HEK293 (cell line): ENCODE measurements around the gene SLC9C1.

ENCODE experiments used
- ZBTB26 ChIP-seq: fragments of 450-650 bp; formaldehyde crosslinking; optimal IDR thresholded peaks from 2 replicates; pipeline ENCODE3; 2016; ENCODE audit warnings: missing biosample characterization, mild to moderate bottlenecking, missing genetic modification characterization
- ZNF169 ChIP-seq: fragments of 450-650 bp; formaldehyde crosslinking; IDR thresholded peaks from 2 replicates; pipeline ENCODE4 v1.5.1; 2016; ENCODE audit warnings: missing biosample characterization, missing genetic modification characterization
- ZNF324 ChIP-seq: fragments of 450-650 bp; formaldehyde crosslinking; IDR thresholded peaks from 2 replicates; pipeline ENCODE4 v1.5.1; 2016; ENCODE audit warnings: missing biosample characterization, missing genetic modification characterization
- TF ChIP-seq, protein P1 (sequence below): fragments of 450-650 bp; formaldehyde crosslinking; IDR thresholded peaks from 2 replicates; pipeline ENCODE4 v1.5.1; 2016; ENCODE audit warnings: missing biosample characterization, missing genetic modification characterization
- TF ChIP-seq, protein P2 (sequence below): fragments of 450-650 bp; formaldehyde crosslinking; IDR thresholded peaks from 2 replicates; pipeline ENCODE4 v1.5.1; 2016; ENCODE audit warnings: missing biosample characterization, missing genetic modification characterization, borderline replicate concordance
- TF ChIP-seq, protein P3 (sequence below): sonication (generic); formaldehyde crosslinking; IDR thresholded peaks from 2 replicates; pipeline ENCODE4 v1.8.1; 2022; ENCODE audit warnings: mild to moderate bottlenecking, moderate library complexity, missing genetic modification reagents

- TF ChIP-seq, protein P1, sequence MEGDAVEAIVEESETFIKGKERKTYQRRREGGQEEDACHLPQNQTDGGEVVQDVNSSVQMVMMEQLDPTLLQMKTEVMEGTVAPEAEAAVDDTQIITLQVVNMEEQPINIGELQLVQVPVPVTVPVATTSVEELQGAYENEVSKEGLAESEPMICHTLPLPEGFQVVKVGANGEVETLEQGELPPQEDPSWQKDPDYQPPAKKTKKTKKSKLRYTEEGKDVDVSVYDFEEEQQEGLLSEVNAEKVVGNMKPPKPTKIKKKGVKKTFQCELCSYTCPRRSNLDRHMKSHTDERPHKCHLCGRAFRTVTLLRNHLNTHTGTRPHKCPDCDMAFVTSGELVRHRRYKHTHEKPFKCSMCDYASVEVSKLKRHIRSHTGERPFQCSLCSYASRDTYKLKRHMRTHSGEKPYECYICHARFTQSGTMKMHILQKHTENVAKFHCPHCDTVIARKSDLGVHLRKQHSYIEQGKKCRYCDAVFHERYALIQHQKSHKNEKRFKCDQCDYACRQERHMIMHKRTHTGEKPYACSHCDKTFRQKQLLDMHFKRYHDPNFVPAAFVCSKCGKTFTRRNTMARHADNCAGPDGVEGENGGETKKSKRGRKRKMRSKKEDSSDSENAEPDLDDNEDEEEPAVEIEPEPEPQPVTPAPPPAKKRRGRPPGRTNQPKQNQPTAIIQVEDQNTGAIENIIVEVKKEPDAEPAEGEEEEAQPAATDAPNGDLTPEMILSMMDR, result no peak
- TF ChIP-seq, protein P2, sequence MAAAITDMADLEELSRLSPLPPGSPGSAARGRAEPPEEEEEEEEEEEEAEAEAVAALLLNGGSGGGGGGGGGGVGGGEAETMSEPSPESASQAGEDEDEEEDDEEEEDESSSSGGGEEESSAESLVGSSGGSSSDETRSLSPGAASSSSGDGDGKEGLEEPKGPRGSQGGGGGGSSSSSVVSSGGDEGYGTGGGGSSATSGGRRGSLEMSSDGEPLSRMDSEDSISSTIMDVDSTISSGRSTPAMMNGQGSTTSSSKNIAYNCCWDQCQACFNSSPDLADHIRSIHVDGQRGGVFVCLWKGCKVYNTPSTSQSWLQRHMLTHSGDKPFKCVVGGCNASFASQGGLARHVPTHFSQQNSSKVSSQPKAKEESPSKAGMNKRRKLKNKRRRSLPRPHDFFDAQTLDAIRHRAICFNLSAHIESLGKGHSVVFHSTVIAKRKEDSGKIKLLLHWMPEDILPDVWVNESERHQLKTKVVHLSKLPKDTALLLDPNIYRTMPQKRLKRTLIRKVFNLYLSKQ, result no peak
- TF ChIP-seq, protein P3, sequence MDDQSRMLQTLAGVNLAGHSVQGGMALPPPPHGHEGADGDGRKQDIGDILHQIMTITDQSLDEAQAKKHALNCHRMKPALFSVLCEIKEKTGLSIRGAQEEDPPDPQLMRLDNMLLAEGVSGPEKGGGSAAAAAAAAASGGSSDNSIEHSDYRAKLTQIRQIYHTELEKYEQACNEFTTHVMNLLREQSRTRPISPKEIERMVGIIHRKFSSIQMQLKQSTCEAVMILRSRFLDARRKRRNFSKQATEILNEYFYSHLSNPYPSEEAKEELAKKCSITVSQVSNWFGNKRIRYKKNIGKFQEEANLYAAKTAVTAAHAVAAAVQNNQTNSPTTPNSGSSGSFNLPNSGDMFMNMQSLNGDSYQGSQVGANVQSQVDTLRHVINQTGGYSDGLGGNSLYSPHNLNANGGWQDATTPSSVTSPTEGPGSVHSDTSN (CRISPR knock-in tag), result no peak
- no peak for TF ChIP-seq ZBTB26 (tag by site-specific recombination)
- no peak for TF ChIP-seq ZNF169 (tag by site-specific recombination)
- TF ChIP-seq ZNF324 (tag by site-specific recombination), result no peak
Measured at GRCh38 chr3:112132554-112132953, 161.5 kb downstream of the SLC9C1 start.
